HCT116 (cell line): ENCODE measurements around the gene RMND1. TPM values are rescaled to one million over a fixed set of nuclear protein-coding genes. Genes with fewer than 3 reads are reported as not detected.
A peak's percentile ranks its signal among the peaks of the same experiment; 100 is the strongest.

Experiments
- ATAC-seq: fragments of 200-7000 bp; cut with Tn5 transposase; 2 replicates; pipeline ENCODE4 v1.9.1; 2020; ENCODE audit warnings: mild to moderate bottlenecking, moderate library complexity
- BruUV-seq: library from RNA; stranded (reverse); fragments of 400-500 nt; replicated peaks from 2 replicates; lab custom pipeline; 2021; lab: Mats Ljungman, UMichigan
- CTCF ChIA-PET: fragments of 300-600 bp; sonication (Branson Sonifier 250); formaldehyde crosslinking; loops from one replicate; lab custom pipeline; 2021; ENCODE audit warnings: antibody characterized with exemption; lab: Charles Lee
- POLR2A ChIA-PET: fragments of 300-600, 350-600 bp; sonication (Branson Sonifier 250); formaldehyde crosslinking; loops from one replicate; lab custom pipeline; 2021; ENCODE audit warnings: antibody characterized with exemption; lab: Charles Lee
- RAD21 ChIA-PET, 2 experiments: fragments of 300-600 bp; sonication (Branson Sonifier 250); formaldehyde crosslinking; loops; one replicate each; lab custom pipeline; 2023; ENCODE audit warnings: low total read pairs in 2 of 2; ENCODE audit not compliant: uncharacterized antibody in 2 of 2, unreplicated experiment in 2 of 2, low non-redundant PET in 1 of 2; lab: Charles Lee
- DNase-seq: peaks from one replicate; pipeline ENCODE4 v3.0.0-alpha.2; 2010; ENCODE audit warnings: low read depth, low spot score
- H2AFZ ChIP-seq: fragments of 200-600 bp; shearing (Covaris generic), sonication (generic); 2 replicates; pipeline ENCODE4 v1.6.1; 2017; ENCODE audit warnings: low read depth, mixed run types, mixed read lengths, antibody characterized with exemption, low read length; ENCODE audit not compliant: poor library complexity, severe bottlenecking
- H3K27ac ChIP-seq: 2 replicates; pipeline ENCODE4 v1.5.1; 2012; ENCODE audit warnings: low read depth, low read length
- H3K27me3 ChIP-seq: fragments of 200-600 bp; sonication (generic); 2 replicates; pipeline ENCODE4 v1.6.1; 2016; ENCODE audit warnings: mixed run types, low read length, mixed read lengths; ENCODE audit not compliant: insufficient read depth
- H3K36me3 ChIP-seq, 2 experiments: fragments of 200-500 bp in 1 of 2; fragments of 200-600 bp in 1 of 2; sonication (Bioruptor generic) in 1 of 2; sonication (generic) in 1 of 2; 2 replicates each; pipeline versions ENCODE4 v1.5.1 to v1.6.1; 2014 to 2016; ENCODE audit warnings: low read length in 2 of 2, inconsistent platforms in 1 of 2, mixed read lengths in 1 of 2, mixed run types in 1 of 2; ENCODE audit not compliant: insufficient read depth in 2 of 2, control insufficient read depth in 1 of 2
- H3K4me1 ChIP-seq, 2 experiments: fragments of 200-600 bp in 1 of 2; sonication (generic) in 1 of 2; 2 replicates each; pipeline versions ENCODE4 v1.5.1 to v1.6.1; 2012 to 2017; ENCODE audit warnings: low read length in 2 of 2, inconsistent platforms in 1 of 2, mild to moderate bottlenecking in 1 of 2, mixed read lengths in 1 of 2, mixed run types in 1 of 2, moderate library complexity in 1 of 2; ENCODE audit not compliant: insufficient read depth in 2 of 2, control insufficient read depth in 1 of 2
- H3K4me2 ChIP-seq: fragments of 200-600 bp; sonication (generic); 2 replicates; pipeline ENCODE4 v1.6.1; 2017; ENCODE audit warnings: mixed run types, low read length, mixed read lengths
- H3K4me3 ChIP-seq, 2 experiments: fragments of 200-600 bp in 1 of 2; sonication (generic) in 1 of 2; replicated peaks in 1 of 2; 2 replicates each; pipeline ENCODE4 v1.5.1; 2011 to 2016; ENCODE audit warnings: low read length in 2 of 2, control low read depth in 1 of 2, low read depth in 1 of 2, mild to moderate bottlenecking in 1 of 2, mixed read lengths in 1 of 2, mixed run types in 1 of 2
- H3K79me2 ChIP-seq: fragments of 200-600 bp; sonication (generic); 2 replicates; pipeline ENCODE4 v1.6.1; 2017; ENCODE audit warnings: mild to moderate bottlenecking, mixed run types, low read length, moderate library complexity, mixed read lengths; ENCODE audit not compliant: insufficient read depth
- H3K9ac ChIP-seq: fragments of 200-600 bp; sonication (generic); 2 replicates; pipeline ENCODE4 v1.6.1; 2016; ENCODE audit warnings: low read length, mixed read lengths
- H3K9me2 ChIP-seq: fragments of 200-600 bp; sonication (generic), shearing (Covaris generic); 2 replicates; pipeline ENCODE4 v1.6.1; 2017; ENCODE audit warnings: mixed run types, mild to moderate bottlenecking, moderate library complexity; ENCODE audit not compliant: insufficient read depth
- H3K9me3 ChIP-seq, 2 experiments: fragments of 200-500 bp in 1 of 2; fragments of 200-600 bp in 1 of 2; sonication (Bioruptor generic) in 1 of 2; sonication (generic) in 1 of 2; 2 replicates each; pipeline ENCODE4 v1.6.1; 2014 to 2017; ENCODE audit warnings: low read length in 2 of 2, mixed read lengths in 2 of 2, inconsistent platforms in 1 of 2, low read depth in 1 of 2, mild to moderate bottlenecking in 1 of 2, mixed run types in 1 of 2, moderate library complexity in 1 of 2; ENCODE audit not compliant: control insufficient read depth in 1 of 2, insufficient read depth in 1 of 2
- H4K20me1 ChIP-seq: fragments of 200-600 bp; sonication (generic), shearing (Covaris generic); 2 replicates; pipeline ENCODE4 v1.6.1; 2017; ENCODE audit warnings: mixed run types, mild to moderate bottlenecking, moderate library complexity; ENCODE audit not compliant: insufficient read depth
- ATF3 ChIP-seq: IDR thresholded peaks from 2 replicates; pipeline ENCODE4 v1.6.1; 2012
- EGR1 ChIP-seq: IDR thresholded peaks from 2 replicates; pipeline ENCODE4 v1.6.1; 2012; ENCODE audit warnings: low read depth
- EZH2 ChIP-seq: fragments of 200-600 bp; sonication (generic); IDR thresholded peaks from 2 replicates; pipeline ENCODE4 v1.6.1; 2017; ENCODE audit warnings: antibody characterized with exemption, mixed run types
- EZH2phosphoT487 ChIP-seq: fragments of 200-600 bp; IDR thresholded peaks from 2 replicates; pipeline ENCODE4 v1.6.1; 2018; ENCODE audit warnings: antibody characterized with exemption, borderline replicate concordance
- MAX ChIP-seq: IDR thresholded peaks from 2 replicates; pipeline ENCODE4 v1.6.1; 2012
- POLR2A ChIP-seq: IDR thresholded peaks from 2 replicates; pipeline ENCODE4 v1.7.0; 2011; ENCODE audit warnings: borderline replicate concordance; ENCODE audit not compliant: insufficient read depth, insufficient read length; ENCODE audit errors: extremely low read depth
- POLR2AphosphoS5 ChIP-seq: IDR thresholded peaks from 2 replicates; pipeline ENCODE4 v1.6.1; 2011; ENCODE audit warnings: mild to moderate bottlenecking, low read depth, low read length, moderate library complexity
- SIN3A ChIP-seq: IDR thresholded peaks from 2 replicates; pipeline ENCODE4 v1.6.1; 2012; ENCODE audit warnings: low read depth
- SRF ChIP-seq: IDR thresholded peaks from 2 replicates; pipeline ENCODE4 v1.6.1; 2012; ENCODE audit warnings: low read depth
- TCF7L2 ChIP-seq: IDR thresholded peaks from 2 replicates; pipeline ENCODE4 v1.7.0; 2011; ENCODE audit warnings: borderline replicate concordance, inconsistent platforms; ENCODE audit not compliant: insufficient read depth, insufficient read length; ENCODE audit errors: extremely low read depth
- YY1 ChIP-seq: IDR thresholded peaks from 2 replicates; pipeline ENCODE4 v1.6.1; 2011; ENCODE audit warnings: low read length, low read depth, moderate library complexity, mild to moderate bottlenecking; ENCODE audit not compliant: insufficient replicate concordance; ENCODE audit errors: extremely low read depth
- ZNF274 ChIP-seq: fragments of 200-500 bp; sonication (Bioruptor generic); IDR thresholded peaks from 2 replicates; pipeline ENCODE4 v1.6.1; 2014; ENCODE audit warnings: mild to moderate bottlenecking, low read depth, low read length, inconsistent platforms
- intact Hi-C: fragments of 100-400 bp; cut with micrococcal nuclease; formaldehyde crosslinking; loops from 2 replicates; pipeline ENCODE4 v1.10.0; 2022
- total RNA-seq: library from RNA; stranded (reverse); gene quantifications from one replicate; pipeline ENCODE4 v1.2.1, GENCODE V29; 2021; ENCODE audit not compliant: unreplicated experiment

RMND1 gene
- total RNA-seq, 1 experiment from 2014 or later: 28.0 TPM

GRCh38 chr6:151403919-151404308, 48.0 kb downstream of the RMND1 start:
- H3K9me2 ChIP-seq: no peaks in the 10 kb centered on the region
- H3K9ac ChIP-seq: 0 out of 2 replicates have a peak overlapping the region, but pooled peaks have one; percentile 10
- no peak overlapping the region for H3K4me3 ChIP-seq
- ATAC-seq (no peak), DNase-seq (no peak)
- intact Hi-C loops: no loop called here
- peaks cover 40 to 55% of the 10 kb centered on the region in 2 experiments for H3K4me1 ChIP-seq
- H4K20me1 ChIP-seq: no peaks in the 10 kb centered on the region; the same call in 1 of the 2 replicates
- H3K36me3 ChIP-seq: peaks cover 4 to 13% of the 10 kb centered on the region in 2 experiments; a peak in 1 of 4 replicates
- ChIA-PET POLR2A (interaction anchor here (1.5 kb wide), 1 partner anchor 14 kb away, joined by 3 read pairs; no protein-coding TSS in a partner anchor), RAD21 (no interaction called here), CTCF (no interaction called here)
- peak overlapping the region; percentile 4; the same call in 1 of the 2 replicates for H3K27ac ChIP-seq
- no peak overlapping the region for H2AFZ ChIP-seq
- H3K9me3 ChIP-seq: no peaks in the 10 kb centered on the region
- no peaks in the 10 kb centered on the region for H3K27me3 ChIP-seq
- peak overlapping the region; percentile 38 for H3K4me2 ChIP-seq
- TF ChIP-seq ZNF274 (no peak), MAX (0 out of 2 replicates have a peak, but pooled peaks have one; percentile 13)
- no TSS peak for BruUV-seq
- H3K79me2 ChIP-seq: peaks cover 61% of the 10 kb centered on the region

GRCh38 chr6:151402228-151402627, 49.7 kb downstream of the RMND1 start:
- H3K4me1 ChIP-seq: peaks cover 43 to 71% of the 10 kb centered on the region in 2 experiments
- no peaks in the 10 kb centered on the region for H3K27me3 ChIP-seq
- CTCF ChIA-PET: no interaction called here
- POLR2A ChIA-PET: no interaction called here
- ATAC-seq: no peak
- RAD21 ChIA-PET: no interaction called here
- H3K9me2 ChIP-seq: no peaks in the 10 kb centered on the region
- no peaks in the 10 kb centered on the region for H3K9me3 ChIP-seq
- H2AFZ ChIP-seq: no peak overlapping the region
- no peak for TF ChIP-seq EGR1
- TF ChIP-seq EZH2phosphoT487: no peak
- no peak for TF ChIP-seq EZH2
- no peak for TF ChIP-seq POLR2AphosphoS5
- no peak for TF ChIP-seq MAX
- TF ChIP-seq ATF3: no peak
- TF ChIP-seq SIN3A: no peak
- no peak for TF ChIP-seq POLR2A
- TF ChIP-seq SRF: no peak
- no peak for TF ChIP-seq TCF7L2
- TF ChIP-seq YY1: no peak
- no peaks in the 10 kb centered on the region; the same call in 1 of the 2 replicates for H4K20me1 ChIP-seq
- intact Hi-C loops: no loop called here
- H3K36me3 ChIP-seq: peaks cover 4 to 13% of the 10 kb centered on the region in 2 experiments; a peak in 1 of 4 replicates
- no peak overlapping the region for H3K4me3 ChIP-seq
- DNase-seq: no peak
- H3K27ac ChIP-seq: no peak overlapping the region
- H3K79me2 ChIP-seq: peaks cover 78% of the 10 kb centered on the region
- no TSS peak for BruUV-seq
- 0 out of 2 replicates have a peak overlapping the region, but pooled peaks have one; percentile 10 for H3K9ac ChIP-seq
- H3K4me2 ChIP-seq: no peak overlapping the region; the same call in 1 of the 2 replicates
